ENCODE results near the gene ATG101. TPM values are rescaled to one million over a fixed set of nuclear protein-coding genes. Genes with fewer than 3 reads are reported as not detected.
A peak's percentile ranks its signal among the peaks of the same experiment; 100 is the strongest.

Gene ATG101
- polyA plus RNA-seq, 1 donor from 2014 or later: 25.4 TPM

DNA sequence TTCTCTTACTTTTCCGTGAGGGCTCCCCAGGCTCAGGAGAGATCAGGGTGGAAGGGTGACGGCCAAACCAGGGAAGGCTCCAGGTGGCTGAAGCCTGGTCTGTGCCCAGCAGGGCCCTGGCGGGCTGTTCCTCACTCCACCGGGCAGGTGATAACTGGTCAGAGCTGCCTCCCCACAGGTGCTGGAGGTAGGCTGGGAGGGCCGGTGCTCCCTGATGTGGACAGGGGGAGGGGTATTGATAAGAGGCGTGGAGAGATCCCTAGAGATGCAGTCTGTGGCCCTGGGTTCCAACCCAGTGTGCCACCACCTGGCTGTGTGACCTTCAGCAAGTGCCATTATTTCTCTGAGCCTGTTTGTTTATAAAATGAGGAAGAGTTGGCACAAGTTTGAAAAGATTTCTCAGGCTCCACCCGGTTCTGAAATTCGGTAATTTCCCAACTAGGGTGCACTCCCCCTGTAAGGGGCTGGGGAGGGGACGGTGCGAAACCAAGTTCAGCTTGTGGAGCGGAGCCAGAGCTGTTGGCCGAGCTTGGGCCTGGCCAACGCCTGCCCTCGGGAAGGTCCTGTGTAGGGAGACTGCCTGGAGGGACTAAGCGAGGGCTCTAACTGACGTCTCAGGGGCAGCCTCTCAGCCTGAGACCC, 19.5 kb upstream of the ATG101 start:
- Mint-ChIP-seq H3K4me1 (peaks cover 17 to 21% (median 20%) of the 10 kb centered on the region in 3 donors), H3K27me3 (no peaks in the 10 kb centered on the region), H3K36me3 (no peaks in the 10 kb centered on the region), H3K9me3 (no peaks in the 10 kb centered on the region), H3K27ac (peak overlapping the region; percentile 97 to 98 (median 98)), H3K4me3 (peak overlapping the region; percentile 93 to 97 (median 96))

DNA sequence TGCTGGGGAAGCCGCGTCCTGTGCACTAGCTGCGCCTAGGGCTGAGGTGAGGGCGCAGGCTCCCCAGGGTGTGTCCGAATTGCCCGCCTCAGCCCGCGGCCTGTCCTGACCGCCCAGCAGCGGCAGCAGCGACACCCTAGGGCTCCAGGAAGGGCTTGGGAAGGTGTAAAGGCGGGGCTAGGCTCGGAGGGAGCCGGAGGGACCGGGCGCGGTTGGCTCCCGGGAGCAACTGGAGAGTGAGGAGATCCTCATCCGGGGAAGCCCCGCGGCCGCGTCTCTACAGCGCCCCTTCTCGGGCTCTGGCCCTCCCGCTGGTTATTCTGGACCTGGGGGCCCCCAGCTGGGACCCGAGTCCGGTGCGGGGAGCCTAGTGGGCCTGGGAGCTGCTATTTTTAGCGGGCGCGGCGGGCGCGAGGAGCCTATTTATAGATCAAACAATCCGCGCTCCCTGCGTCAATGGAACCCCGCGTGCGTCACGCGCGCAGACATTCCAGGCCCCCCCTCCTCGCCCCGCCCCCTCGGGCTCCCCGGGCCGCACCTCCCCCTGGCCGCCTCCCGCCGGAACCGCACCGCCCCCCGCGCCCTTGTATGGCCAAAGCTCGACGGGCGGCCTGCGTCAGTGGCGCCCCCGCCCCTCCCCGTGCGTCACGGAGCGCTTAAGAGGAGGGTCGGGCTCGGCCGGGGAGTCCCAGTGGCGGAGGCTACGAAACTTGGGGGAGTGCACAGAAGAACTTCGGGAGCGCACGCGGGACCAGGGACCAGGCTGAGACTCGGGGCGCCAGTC, 18.8 kb upstream of the ATG101 start, which contains the start of gene NR4A1:
TSS of gene NR4A1 (plus strand) at position 685 of the 784 bp plus-strand sequence. CDS start 2,887 bp downstream, outside the sequence.
- peak within 1 kb of the TSS; percentile 97 to 98 (median 98) for H3K27ac Mint-ChIP-seq
- no peaks in the 10 kb centered on the region for H3K36me3 Mint-ChIP-seq
- peak within 1 kb of the TSS; percentile 93 to 97 (median 96) for H3K4me3 Mint-ChIP-seq
- H3K4me1 Mint-ChIP-seq: peaks cover 13 to 21% (median 20%) of the 10 kb centered on the region in 3 donors
- H3K27me3 Mint-ChIP-seq: no peaks in the 10 kb centered on the region
- no peaks in the 10 kb centered on the region for H3K9me3 Mint-ChIP-seq

DNA sequence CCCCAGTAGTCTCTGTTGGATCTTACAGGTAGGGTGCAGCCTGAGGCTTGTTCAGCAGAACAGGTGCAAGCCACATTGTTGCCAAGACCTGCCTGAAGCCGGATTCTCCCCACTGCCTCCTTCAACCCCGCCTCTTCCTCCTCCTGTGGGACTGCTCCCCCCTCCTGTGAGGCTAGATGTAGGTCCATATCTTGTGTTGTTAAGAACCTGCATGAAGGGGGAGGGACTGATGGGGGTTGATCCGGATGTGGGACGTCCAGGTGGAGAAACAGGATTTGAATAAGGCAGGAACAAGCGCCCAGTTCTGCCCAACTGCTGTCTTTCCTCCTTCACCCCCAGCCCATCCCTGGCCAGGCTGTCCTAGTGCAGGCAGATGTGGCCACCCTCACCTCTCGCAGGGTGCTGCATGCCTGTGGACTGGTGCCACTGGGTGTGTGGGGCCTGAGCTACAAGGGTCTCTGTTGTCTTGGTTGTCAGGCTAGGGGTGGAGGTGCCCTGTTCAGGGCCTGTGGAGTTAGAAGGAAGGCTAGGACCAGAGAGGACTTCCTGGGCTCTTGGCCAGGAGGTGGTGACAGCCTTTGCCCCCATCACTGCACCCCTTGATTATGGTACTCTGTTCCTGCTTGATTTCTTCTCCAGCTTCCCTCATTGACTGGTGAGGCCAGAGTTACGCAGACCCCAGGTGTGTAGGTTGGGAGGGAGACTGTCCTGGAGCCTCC, 17.2 kb upstream of the ATG101 start:
- Mint-ChIP-seq H3K9me3 (no peaks in the 10 kb centered on the region), H3K4me3 (peak overlapping the region; percentile 63 to 97 (median 96)), H3K27me3 (no peaks in the 10 kb centered on the region), H3K27ac (peak overlapping the region; percentile 46 to 98 (median 97)), H3K36me3 (peaks cover 2% of the 10 kb centered on the region), H3K4me1 (peaks cover 13 to 21% (median 20%) of the 10 kb centered on the region in 3 donors)

- Mint-ChIP-seq H3K9me3 (no peaks in the 10 kb centered on the region), H3K4me3 (peak overlapping the region in 2 of 4 donors; percentile 17 to 97), H3K4me1 (peaks cover 13 to 21% (median 20%) of the 10 kb centered on the region in 3 donors), H3K36me3 (peaks cover 2% of the 10 kb centered on the region), H3K27ac (peak overlapping the region in 2 of 3 donors; percentile 95 to 97), H3K27me3 (no peaks in the 10 kb centered on the region)
Observed at GRCh38 chr12:52053536-52054209, 16.1 kb upstream of the ATG101 start.

GRCh38 chr12:52054231-52054832, 15.4 kb upstream of the ATG101 start:
- Mint-ChIP-seq H3K27ac (peak overlapping the region in 1 of 3 donors; percentile 97), H3K9me3 (no peaks in the 10 kb centered on the region), H3K27me3 (no peaks in the 10 kb centered on the region), H3K36me3 (peaks cover 2% of the 10 kb centered on the region), H3K4me1 (peaks cover 10 to 20% (median 18%) of the 10 kb centered on the region in 3 donors), H3K4me3 (peak overlapping the region in 1 of 4 donors; percentile 38)

DNA sequence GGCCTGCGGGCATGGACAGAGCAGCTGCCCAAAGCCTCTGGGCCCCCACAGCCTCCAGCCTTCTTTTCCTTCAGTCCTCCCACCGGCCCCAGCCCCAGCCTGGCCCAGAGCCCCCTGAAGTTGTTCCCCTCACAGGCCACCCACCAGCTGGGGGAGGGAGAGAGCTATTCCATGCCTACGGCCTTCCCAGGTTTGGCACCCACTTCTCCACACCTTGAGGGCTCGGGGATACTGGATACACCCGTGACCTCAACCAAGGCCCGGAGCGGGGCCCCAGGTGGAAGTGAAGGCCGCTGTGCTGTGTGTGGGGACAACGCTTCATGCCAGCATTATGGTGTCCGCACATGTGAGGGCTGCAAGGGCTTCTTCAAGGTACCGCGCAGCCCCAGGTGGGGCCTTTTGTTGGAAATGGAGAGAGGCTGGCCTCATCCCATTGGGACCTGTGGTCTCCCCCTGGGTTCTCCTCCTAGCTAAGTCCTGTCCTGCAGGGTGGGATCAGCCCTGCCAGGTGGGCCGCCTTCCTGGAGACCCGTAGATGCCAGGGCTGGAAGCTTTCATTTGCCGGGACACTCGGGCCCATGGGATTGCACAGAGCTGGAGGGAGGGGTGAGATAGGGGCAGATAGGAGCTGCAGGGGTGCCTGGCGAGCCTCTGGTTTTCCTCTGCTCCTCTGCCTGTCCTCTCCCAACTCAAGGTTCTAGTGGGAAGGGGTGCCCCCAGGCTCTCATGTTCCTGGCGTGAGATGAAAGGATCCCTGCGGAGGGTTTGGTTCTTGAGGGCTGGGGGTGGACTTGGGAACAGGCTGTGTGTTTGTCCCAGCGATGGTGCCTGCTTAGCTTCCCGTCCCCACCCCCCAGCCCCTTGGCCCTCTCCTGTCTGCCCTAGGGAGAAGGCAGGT, 14.7 kb upstream of the ATG101 start:
- H3K36me3 Mint-ChIP-seq: peaks cover 4% of the 10 kb centered on the region
- no peaks in the 10 kb centered on the region for H3K27me3 Mint-ChIP-seq
- no peak overlapping the region for H3K4me3 Mint-ChIP-seq
- no peak overlapping the region for H3K27ac Mint-ChIP-seq
- H3K9me3 Mint-ChIP-seq: no peaks in the 10 kb centered on the region
- peaks cover 5 to 13% (median 13%) of the 10 kb centered on the region in 3 donors for H3K4me1 Mint-ChIP-seq

DNA sequence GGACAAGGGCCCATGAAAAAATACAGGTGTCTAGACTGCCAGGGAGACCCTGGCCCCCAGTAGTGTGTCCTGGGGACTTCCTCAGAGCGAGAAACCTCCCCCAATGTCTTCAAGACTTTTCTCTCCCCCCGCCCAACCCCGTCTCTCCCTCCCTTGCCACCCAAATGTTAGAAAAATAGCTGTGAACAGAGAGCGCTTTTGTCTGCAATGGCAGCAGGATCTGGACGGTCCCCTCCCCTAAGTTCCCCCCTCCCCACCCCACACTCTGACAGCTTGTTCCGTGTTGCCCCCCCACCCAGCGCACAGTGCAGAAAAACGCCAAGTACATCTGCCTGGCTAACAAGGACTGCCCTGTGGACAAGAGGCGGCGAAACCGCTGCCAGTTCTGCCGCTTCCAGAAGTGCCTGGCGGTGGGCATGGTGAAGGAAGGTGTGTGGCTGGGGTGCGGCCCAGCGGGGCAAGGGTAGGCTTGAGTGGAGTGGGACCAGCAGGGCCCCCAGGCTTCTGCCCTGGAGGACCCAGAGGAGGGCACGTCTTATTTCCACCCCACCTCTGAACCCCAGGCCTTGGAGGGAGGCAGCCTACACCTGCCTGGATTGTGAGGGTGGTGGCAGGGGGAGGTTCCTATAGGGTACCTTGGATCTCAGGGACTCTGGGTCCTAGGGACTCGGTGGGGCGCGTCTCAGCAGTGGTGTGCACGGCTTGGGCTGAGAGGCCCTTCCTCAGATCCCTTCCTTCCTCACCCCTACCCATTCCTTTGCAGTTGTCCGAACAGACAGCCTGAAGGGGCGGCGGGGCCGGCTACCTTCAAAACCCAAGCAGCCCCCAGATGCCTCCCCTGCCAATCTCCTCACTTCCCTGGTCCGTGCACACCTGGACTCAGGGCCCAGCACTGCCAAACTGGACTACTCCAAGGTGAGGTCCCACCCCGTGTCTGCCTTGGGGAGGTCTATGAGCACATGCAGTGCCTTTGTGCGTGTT, 13.8 kb upstream of the ATG101 start:
- H3K4me1 Mint-ChIP-seq: peaks cover 0 to 12% (median 10%) of the 10 kb centered on the region in 3 donors
- peaks cover 4% of the 10 kb centered on the region for H3K36me3 Mint-ChIP-seq
- H3K9me3 Mint-ChIP-seq: no peaks in the 10 kb centered on the region
- H3K4me3 Mint-ChIP-seq: no peak overlapping the region
- H3K27ac Mint-ChIP-seq: no peak overlapping the region
- no peaks in the 10 kb centered on the region for H3K27me3 Mint-ChIP-seq

- H3K36me3 Mint-ChIP-seq: peaks cover 4% of the 10 kb centered on the region
- H3K9me3 Mint-ChIP-seq: no peaks in the 10 kb centered on the region
- H3K27ac Mint-ChIP-seq: peak overlapping the region in 1 of 3 donors; percentile 62
- peaks cover 0 to 5% (median 4%) of the 10 kb centered on the region in 3 donors for H3K4me1 Mint-ChIP-seq
- no peak overlapping the region for H3K4me3 Mint-ChIP-seq
- no peaks in the 10 kb centered on the region for H3K27me3 Mint-ChIP-seq
Observed at GRCh38 chr12:52056801-52057637, 12.8 kb upstream of the ATG101 start.

- H3K27ac Mint-ChIP-seq: peak overlapping the region in 1 of 3 donors; percentile 62
- H3K27me3 Mint-ChIP-seq: no peaks in the 10 kb centered on the region
Observed at GRCh38 chr12:52057638-52058576, 11.9 kb upstream of the ATG101 start.

DNA sequence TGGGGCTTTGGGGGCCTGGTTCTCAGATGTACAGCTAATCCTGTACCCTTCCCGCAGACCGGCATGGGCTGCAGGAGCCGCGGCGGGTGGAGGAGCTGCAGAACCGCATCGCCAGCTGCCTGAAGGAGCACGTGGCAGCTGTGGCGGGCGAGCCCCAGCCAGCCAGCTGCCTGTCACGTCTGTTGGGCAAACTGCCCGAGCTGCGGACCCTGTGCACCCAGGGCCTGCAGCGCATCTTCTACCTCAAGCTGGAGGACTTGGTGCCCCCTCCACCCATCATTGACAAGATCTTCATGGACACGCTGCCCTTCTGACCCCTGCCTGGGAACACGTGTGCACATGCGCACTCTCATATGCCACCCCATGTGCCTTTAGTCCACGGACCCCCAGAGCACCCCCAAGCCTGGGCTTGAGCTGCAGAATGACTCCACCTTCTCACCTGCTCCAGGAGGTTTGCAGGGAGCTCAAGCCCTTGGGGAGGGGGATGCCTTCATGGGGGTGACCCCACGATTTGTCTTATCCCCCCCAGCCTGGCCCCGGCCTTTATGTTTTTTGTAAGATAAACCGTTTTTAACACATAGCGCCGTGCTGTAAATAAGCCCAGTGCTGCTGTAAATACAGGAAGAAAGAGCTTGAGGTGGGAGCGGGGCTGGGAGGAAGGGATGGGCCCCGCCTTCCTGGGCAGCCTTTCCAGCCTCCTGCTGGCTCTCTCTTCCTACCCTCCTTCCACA, 11.0 kb upstream of the ATG101 start:
- Mint-ChIP-seq H3K4me1 (no peaks in the 10 kb centered on the region), H3K36me3 (peaks cover 4% of the 10 kb centered on the region), H3K27ac (no peak overlapping the region), H3K4me3 (no peak overlapping the region), H3K9me3 (no peaks in the 10 kb centered on the region), H3K27me3 (no peaks in the 10 kb centered on the region)

More at GRCh38 chr12:52057638-52058576, 11.9 kb upstream of the ATG101 start:
- H3K4me3 Mint-ChIP-seq: no peak overlapping the region
- no peaks in the 10 kb centered on the region for H3K9me3 Mint-ChIP-seq
- H3K36me3 Mint-ChIP-seq: peaks cover 4% of the 10 kb centered on the region
- no peaks in the 10 kb centered on the region for H3K4me1 Mint-ChIP-seq
